SK-N-SH treated with all-trans-retinoic acid at 6 μM for 48 hours (cell line): ENCODE measurements around the gene IGLL5.
"Not testable (repeated sequence)": the region's sequence is repeated elsewhere in the genome, so short reads cannot be mapped to it uniquely, and the experiment has no call there.

Source experiments
- ATAC-seq: fragments of 200-7000 bp; cut with Tn5 transposase; 3 replicates; pipeline ENCODE4 v1.9.1; 2020; ENCODE audit warnings: mild to moderate bottlenecking, moderate library complexity
- ARNTL ChIP-seq: fragments of 450-650 bp; formaldehyde crosslinking; IDR thresholded peaks from 2 replicates; pipeline ENCODE4 v1.5.0; 2020; ENCODE audit warnings: low read depth, mild to moderate bottlenecking, moderate library complexity, borderline replicate concordance
- BACH2 ChIP-seq: fragments of 250-450 bp; sonication (Bioruptor Pico); IDR thresholded peaks from 2 replicates; pipeline ENCODE4 v1.9.0; 2021; ENCODE audit warnings: mild to moderate bottlenecking, borderline replicate concordance
- CREB5 ChIP-seq: fragments of 250-450 bp; sonication (Bioruptor Pico); IDR thresholded peaks from 2 replicates; pipeline ENCODE4 v1.5.1; 2020; ENCODE audit warnings: low read depth, mild to moderate bottlenecking, moderate library complexity
- CSDC2 ChIP-seq: fragments of 250-450 bp; sonication (Bioruptor Pico); IDR thresholded peaks from 2 replicates; pipeline ENCODE4 v1.5.0; 2020; ENCODE audit warnings: mild to moderate bottlenecking, moderate library complexity
- CSRNP3 ChIP-seq: fragments of 250-450 bp; sonication (Bioruptor Pico); IDR thresholded peaks from 2 replicates; pipeline ENCODE4 v1.5.1; 2021; ENCODE audit warnings: mild to moderate bottlenecking, moderate library complexity
- ESRRG ChIP-seq: fragments of 250-450 bp; sonication (Bioruptor Pico); IDR thresholded peaks from 2 replicates; pipeline ENCODE4 v1.6.1; 2021; ENCODE audit warnings: mild to moderate bottlenecking
- ISL1 ChIP-seq: fragments of 250-450 bp; sonication (Bioruptor Pico); IDR thresholded peaks from 2 replicates; pipeline ENCODE4 v2.1.2; 2022; ENCODE audit warnings: mild to moderate bottlenecking, moderate library complexity
- OSR1 ChIP-seq: fragments of 250-450 bp; sonication (Bioruptor Pico); IDR thresholded peaks from 2 replicates; pipeline ENCODE4 v1.8.0; 2022; ENCODE audit warnings: moderate library complexity, mild to moderate bottlenecking, inconsistent platforms
- PATZ1 ChIP-seq: fragments of 250-450 bp; sonication (Bioruptor Pico); IDR thresholded peaks from 2 replicates; pipeline ENCODE4 v1.8.0; 2020; ENCODE audit warnings: mild to moderate bottlenecking, moderate library complexity, borderline replicate concordance
- RARB ChIP-seq: fragments of 250-450 bp; sonication (Bioruptor Pico); IDR thresholded peaks from 2 replicates; pipeline ENCODE4 v1.8.0; 2021; ENCODE audit warnings: mild to moderate bottlenecking, moderate library complexity
- SNAI2 ChIP-seq: fragments of 250-450 bp; sonication (Bioruptor Pico); IDR thresholded peaks from 2 replicates; pipeline ENCODE4 v1.5.0; 2020; ENCODE audit warnings: mild to moderate bottlenecking, moderate library complexity
- TOX ChIP-seq: fragments of 250-450 bp; sonication (Bioruptor Pico); IDR thresholded peaks from 2 replicates; pipeline ENCODE4 v1.8.0; 2021; ENCODE audit warnings: mild to moderate bottlenecking, moderate library complexity, borderline replicate concordance
- TSHZ2 ChIP-seq: fragments of 250-450 bp; sonication (Bioruptor Pico); IDR thresholded peaks from 2 replicates; pipeline ENCODE4 v1.5.0; 2020; ENCODE audit warnings: mild to moderate bottlenecking, moderate library complexity
- ZC3H10 ChIP-seq: fragments of 250-450 bp; sonication (Bioruptor Pico); IDR thresholded peaks from 2 replicates; pipeline ENCODE4 v1.5.1; 2021; ENCODE audit warnings: mild to moderate bottlenecking, moderate library complexity
- ZFP3 ChIP-seq: fragments of 250-450 bp; sonication (Bioruptor Pico); IDR thresholded peaks from 2 replicates; pipeline ENCODE4 v1.5.0; 2020; ENCODE audit warnings: mild to moderate bottlenecking, moderate library complexity
- ZFP30 ChIP-seq: fragments of 450-650 bp; formaldehyde crosslinking; IDR thresholded peaks from 2 replicates; pipeline ENCODE4 v1.5.0; 2022; ENCODE audit warnings: mild to moderate bottlenecking, moderate library complexity
- ZNF565 ChIP-seq: fragments of 450-650 bp; formaldehyde crosslinking; conservative IDR thresholded peaks from 2 replicates; pipeline ENCODE4 v1.5.0; 2020; ENCODE audit warnings: low read depth, mild to moderate bottlenecking, moderate library complexity
- ZNF8 ChIP-seq: fragments of 450-650 bp; formaldehyde crosslinking; IDR thresholded peaks from 2 replicates; pipeline ENCODE4 v1.5.0; 2020; ENCODE audit warnings: mild to moderate bottlenecking, moderate library complexity

The IGLL5 gene

DNA sequence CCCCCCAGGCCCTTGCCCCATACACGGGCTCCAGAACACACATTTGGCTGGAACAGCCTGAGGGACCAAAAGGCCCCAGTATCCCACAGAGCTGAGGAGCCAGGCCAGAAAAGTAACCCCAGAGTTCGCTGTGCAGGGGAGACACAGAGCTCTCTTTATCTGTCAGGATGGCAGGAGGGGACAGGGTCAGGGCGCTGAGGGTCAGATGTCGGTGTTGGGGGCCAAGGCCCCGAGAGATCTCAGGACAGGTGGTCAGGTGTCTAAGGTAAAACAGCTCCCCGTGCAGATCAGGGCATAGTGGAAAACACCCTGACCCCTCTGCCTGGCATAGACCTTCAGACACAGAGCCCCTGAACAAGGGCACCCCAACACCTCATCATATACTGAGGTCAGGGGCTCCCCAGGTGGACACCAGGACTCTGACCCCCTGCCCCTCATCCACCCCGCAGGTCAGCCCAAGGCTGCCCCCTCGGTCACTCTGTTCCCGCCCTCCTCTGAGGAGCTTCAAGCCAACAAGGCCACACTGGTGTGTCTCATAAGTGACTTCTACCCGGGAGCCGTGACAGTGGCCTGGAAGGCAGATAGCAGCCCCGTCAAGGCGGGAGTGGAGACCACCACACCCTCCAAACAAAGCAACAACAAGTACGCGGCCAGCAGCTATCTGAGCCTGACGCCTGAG, 13.1 kb downstream of the IGLL5 start:
- not testable (repeated sequence) for ATAC-seq

DNA sequence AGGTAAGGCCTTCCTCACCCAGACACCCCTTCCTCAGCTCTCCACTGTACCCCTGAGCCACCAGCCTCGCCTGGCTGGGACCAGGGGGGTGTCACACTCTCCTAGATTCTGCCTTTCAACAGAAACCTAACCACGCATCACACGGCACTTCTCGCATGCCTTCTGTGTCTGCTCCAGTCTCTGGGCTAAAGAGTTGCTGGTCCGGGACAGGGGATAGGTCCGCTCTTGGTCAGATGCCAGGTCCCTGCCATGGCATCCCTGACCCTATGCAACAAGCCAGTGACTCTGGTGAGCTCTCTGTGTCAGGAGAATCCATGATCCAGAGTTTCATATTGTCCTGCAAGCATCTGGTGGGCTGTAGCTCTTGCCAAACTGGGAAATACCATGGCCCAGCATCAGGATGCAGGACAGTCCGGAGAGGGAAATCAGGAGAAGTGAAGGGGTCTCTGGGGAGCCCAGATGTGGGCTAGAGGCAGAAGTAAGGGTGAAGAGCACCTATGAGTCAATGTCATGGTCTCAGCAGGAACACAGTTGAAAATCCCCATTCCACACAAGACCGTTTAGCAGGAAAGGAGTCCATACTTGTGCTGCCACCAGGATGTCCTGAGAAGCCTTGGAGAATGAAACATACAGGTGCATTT, 14.1 kb downstream of the IGLL5 start:
- TF ChIP-seq TSHZ2 (CRISPR knock-in tag) (no peak), ZFP3 (CRISPR knock-in tag) (no peak), OSR1 (CRISPR knock-in tag) (no peak)
- no peak for ATAC-seq

DNA sequence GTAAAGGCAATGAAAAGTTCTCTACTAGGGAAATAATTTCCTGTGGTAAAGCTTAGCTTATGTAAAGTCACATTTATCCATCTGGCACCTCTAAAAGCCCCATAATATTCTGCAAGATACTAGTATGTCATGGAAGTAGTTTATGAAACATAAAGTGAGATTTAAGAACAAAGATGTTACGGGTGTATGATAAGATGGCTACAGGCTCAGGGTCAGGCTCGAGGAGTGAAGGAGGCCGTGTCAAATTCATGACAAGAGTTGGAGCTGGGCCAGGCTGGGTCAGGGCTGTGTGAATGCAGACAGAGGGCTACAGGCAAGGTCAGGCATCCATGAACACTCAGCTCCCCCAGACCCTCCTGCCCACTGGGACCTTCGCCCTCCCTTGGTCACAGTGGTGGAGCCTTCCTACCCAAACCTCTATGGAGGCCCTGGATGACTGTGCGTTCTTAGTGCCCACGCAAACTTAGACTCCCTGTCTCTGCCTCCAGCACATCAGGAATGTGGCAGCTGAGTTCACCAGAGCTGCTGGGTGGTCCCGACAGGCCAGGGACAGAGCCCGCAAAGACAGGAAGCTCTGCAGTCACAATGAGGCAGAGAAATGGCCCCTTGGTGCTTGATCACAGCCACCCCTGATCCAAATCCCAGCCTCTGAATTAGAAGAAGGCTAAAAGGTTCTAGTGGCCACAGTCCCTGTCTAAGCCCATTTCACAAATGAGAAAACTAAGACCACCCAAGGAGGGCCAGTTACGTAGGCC, 14.8 kb downstream of the IGLL5 start:
- TF ChIP-seq ZNF565 (CRISPR knock-in tag) (no peak), ZFP3 (CRISPR knock-in tag) (no peak), CSRNP3 (CRISPR knock-in tag) (no peak), TSHZ2 (CRISPR knock-in tag) (no peak), TOX (no peak), ISL1 (no peak), ZFP30 (CRISPR knock-in tag) (no peak)
- ATAC-seq, result no peak

GRCh38 chr22:22903355-22903777, 15.8 kb downstream of the IGLL5 start:
- ATAC-seq, result no peak
- TF ChIP-seq SNAI2 (CRISPR knock-in tag) (no peak), ARNTL (CRISPR knock-in tag) (no peak), BACH2 (CRISPR knock-in tag) (no peak), ZNF8 (CRISPR knock-in tag) (no peak), CSDC2 (CRISPR knock-in tag) (no peak), ZNF565 (CRISPR knock-in tag) (no peak), ZC3H10 (no peak), PATZ1 (CRISPR knock-in tag) (no peak), ZFP3 (CRISPR knock-in tag) (no peak), ISL1 (no peak), TSHZ2 (CRISPR knock-in tag) (no peak), ESRRG (CRISPR knock-in tag) (no peak), CREB5 (no peak), RARB (CRISPR knock-in tag) (no peak), CSRNP3 (CRISPR knock-in tag) (no peak)
